ENCODE measurements around the gene MTHFSD.

MTHFSD gene

GRCh38 chr16:86563469-86564345 is 8.7 kb upstream of the MTHFSD start:
- peaks cover 8% of the 10 kb centered on the region for H3K27me3 ChIP-seq (ENCODE audit: insufficient read depth, poor library complexity, severe bottlenecking)
- H3K4me3 ChIP-seq (ENCODE audit: severe bottlenecking), result peak overlapping the region; percentile 5
- H3K27ac ChIP-seq (ENCODE audit: poor library complexity, severe bottlenecking), result no peak overlapping the region
- ATAC-seq (ENCODE audit: low read depth) (peak; percentile 38), DNase-seq (ENCODE audit: low spot score) (no peak)
- H3K9me3 ChIP-seq (ENCODE audit: severe bottlenecking), result no peaks in the 10 kb centered on the region
- peak; percentile 100 for TF ChIP-seq CTCF (IDR thresholded peaks at IDR 0.05; ENCODE audit: poor library complexity, severe bottlenecking)
- no peaks in the 10 kb centered on the region for H3K36me3 ChIP-seq (ENCODE audit: low read depth)
- H3K4me1 ChIP-seq (ENCODE audit: insufficient read depth, poor library complexity, severe bottlenecking), result peaks cover 4% of the 10 kb centered on the region

- no peak overlapping the region for H3K27ac ChIP-seq (ENCODE audit: poor library complexity, severe bottlenecking)
- H3K36me3 ChIP-seq (ENCODE audit: low read depth), result no peaks in the 10 kb centered on the region
- H3K4me3 ChIP-seq (ENCODE audit: severe bottlenecking), result no peak overlapping the region
- no peaks in the 10 kb centered on the region for H3K9me3 ChIP-seq (ENCODE audit: severe bottlenecking)
- no peak for TF ChIP-seq CTCF (IDR thresholded peaks at IDR 0.05; ENCODE audit: poor library complexity, severe bottlenecking)
- no peak for ATAC-seq (ENCODE audit: low read depth)
- peaks cover 4% of the 10 kb centered on the region for H3K4me1 ChIP-seq (ENCODE audit: insufficient read depth, poor library complexity, severe bottlenecking)
- peaks cover 7% of the 10 kb centered on the region for H3K27me3 ChIP-seq (ENCODE audit: insufficient read depth, poor library complexity, severe bottlenecking)
- DNase-seq (ENCODE audit: low spot score), result no peak
Observed at GRCh38 chr16:86562356-86562755, 7.3 kb upstream of the MTHFSD start.

- Histone ChIP-seq H3K27ac (ENCODE audit: poor library complexity, severe bottlenecking) (no peak overlapping the region), H3K36me3 (ENCODE audit: low read depth) (no peaks in the 10 kb centered on the region), H3K4me1 (ENCODE audit: insufficient read depth, poor library complexity, severe bottlenecking) (no peaks in the 10 kb centered on the region), H3K9me3 (ENCODE audit: severe bottlenecking) (no peaks in the 10 kb centered on the region), H3K27me3 (ENCODE audit: insufficient read depth, poor library complexity, severe bottlenecking) (no peaks in the 10 kb centered on the region), H3K4me3 (ENCODE audit: severe bottlenecking) (no peak overlapping the region)
- TF ChIP-seq CTCF (IDR thresholded peaks at IDR 0.05; ENCODE audit: poor library complexity, severe bottlenecking), result no peak
- ATAC-seq (ENCODE audit: low read depth), result no peak
- DNase-seq (ENCODE audit: low spot score), result no peak
Observed at GRCh38 chr16:86559802-86560305, 4.8 kb upstream of the MTHFSD start.

GRCh38 chr16:86558355-86559193 is 3.5 kb upstream of the MTHFSD start:
- no peak for TF ChIP-seq CTCF (IDR thresholded peaks at IDR 0.05; ENCODE audit: poor library complexity, severe bottlenecking)
- H3K27me3 ChIP-seq (ENCODE audit: insufficient read depth, poor library complexity, severe bottlenecking), result no peaks in the 10 kb centered on the region

More at GRCh38 chr16:86558355-86559193, 3.5 kb upstream of the MTHFSD start:
- DNase-seq (ENCODE audit: low spot score) (no peak), ATAC-seq (ENCODE audit: low read depth) (no peak)
- peaks cover 4% of the 10 kb centered on the region for H3K4me1 ChIP-seq (ENCODE audit: insufficient read depth, poor library complexity, severe bottlenecking)
- no peak overlapping the region for H3K27ac ChIP-seq (ENCODE audit: poor library complexity, severe bottlenecking)
- no peaks in the 10 kb centered on the region for H3K36me3 ChIP-seq (ENCODE audit: low read depth)
- H3K9me3 ChIP-seq (ENCODE audit: severe bottlenecking), result no peaks in the 10 kb centered on the region
- no peak overlapping the region for H3K4me3 ChIP-seq (ENCODE audit: severe bottlenecking)
